Mononuclear cell (primary cell): ENCODE data around the gene METTL1. TPM values are rescaled to one million over a fixed set of nuclear protein-coding genes. Genes with fewer than 3 reads are reported as not detected.

Experiments used
- H3K27me3 ChIP-seq: 2 replicates; pipeline ENCODE4 v1.6.0; 2011; ENCODE audit warnings: low read length, control low read depth; ENCODE audit not compliant: insufficient read depth
- H3K4me1 ChIP-seq: 2 replicates; pipeline ENCODE4 v1.5.1; 2011; ENCODE audit warnings: mild to moderate bottlenecking, low read length, control low read depth; ENCODE audit not compliant: insufficient read depth
- H3K4me3 ChIP-seq: 2 replicates; pipeline ENCODE4 v1.5.1; 2011; ENCODE audit warnings: mild to moderate bottlenecking, low read length, moderate library complexity
- H3K9me3 ChIP-seq: 2 replicates; pipeline ENCODE4 v1.5.1; 2011; ENCODE audit warnings: low read depth, mild to moderate bottlenecking, control low read depth, low read length
- total RNA-seq: library from RNA; depleted of rRNA; stranded (reverse); fragments of >200 nt; gene quantifications from one replicate; pipeline ENCODE4 v1.2.3, GENCODE V29; 2012

Gene METTL1
- total RNA-seq, 1 donor = 2.3 TPM

- no peaks in the 10 kb centered on the region for H3K27me3 ChIP-seq
- H3K9me3 ChIP-seq = no peaks in the 10 kb centered on the region
- H3K4me3 ChIP-seq = no peak overlapping the region
- H3K4me1 ChIP-seq = peaks cover under 1% of the 10 kb centered on the region
Observed at GRCh38 chr12:57733928-57734327, 38.0 kb downstream of the METTL1 start.

- Histone ChIP-seq H3K4me1 (no peaks in the 10 kb centered on the region), H3K27me3 (no peaks in the 10 kb centered on the region), H3K9me3 (no peaks in the 10 kb centered on the region), H3K4me3 (no peak overlapping the region)
Observed at GRCh38 chr12:57732726-57733593, 38.9 kb downstream of the METTL1 start.

DNA sequence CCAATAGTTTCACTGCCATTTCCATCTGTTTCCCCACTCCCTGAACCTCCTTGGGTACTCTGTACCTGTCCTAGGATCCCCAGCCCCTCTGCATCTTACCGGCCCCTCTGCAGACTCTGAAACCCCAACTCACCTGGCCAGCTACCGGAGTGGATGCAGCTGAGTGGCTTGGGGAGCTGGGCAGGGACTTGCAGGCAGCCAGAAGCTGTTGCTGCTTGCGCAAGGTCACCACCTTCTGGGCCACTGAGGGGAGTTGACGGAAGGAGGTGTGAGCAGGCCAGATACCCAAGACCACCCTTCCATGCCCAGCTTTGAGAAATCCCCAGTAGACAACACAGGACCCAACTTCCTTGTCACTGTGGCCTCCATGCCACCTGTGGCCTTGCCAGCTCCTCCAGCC is 39.6 kb downstream of the METTL1 start:
- no peaks in the 10 kb centered on the region for H3K4me1 ChIP-seq
- H3K27me3 ChIP-seq = no peaks in the 10 kb centered on the region
- no peaks in the 10 kb centered on the region for H3K9me3 ChIP-seq
- no peak overlapping the region for H3K4me3 ChIP-seq

DNA sequence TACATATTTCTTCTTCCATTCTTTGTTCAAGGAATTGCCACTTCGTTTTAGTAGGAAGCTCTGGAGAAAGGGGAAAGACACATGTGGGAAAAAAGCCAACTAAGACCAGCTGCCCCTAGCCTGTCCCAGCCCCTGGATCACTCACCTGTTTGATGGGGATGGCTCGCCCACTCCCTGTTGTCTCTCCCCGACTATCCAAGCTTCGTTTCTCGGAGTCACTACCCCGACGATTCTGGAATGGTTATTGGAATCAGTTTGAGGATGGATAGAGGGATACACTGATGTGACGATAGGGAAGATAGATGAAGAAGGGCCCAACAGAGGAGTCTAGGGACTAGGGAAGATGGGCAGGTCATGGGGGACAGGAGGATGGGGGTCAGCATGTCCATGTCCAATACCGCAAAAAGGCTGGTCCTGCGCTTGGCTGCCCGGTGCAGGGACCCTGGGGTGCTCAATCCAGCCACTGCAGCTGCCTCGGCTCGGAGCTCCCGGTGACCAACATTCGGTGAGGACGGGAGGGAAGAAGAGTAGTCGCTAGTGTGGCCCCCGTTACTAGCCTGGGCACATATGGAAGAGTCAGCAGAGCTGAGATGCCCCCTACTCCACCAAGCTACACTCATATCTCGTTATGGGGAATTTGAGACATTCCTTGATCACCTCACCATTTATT is 40.4 kb downstream of the METTL1 start:
- Histone ChIP-seq H3K4me3 (no peak overlapping the region), H3K4me1 (no peaks in the 10 kb centered on the region), H3K9me3 (no peaks in the 10 kb centered on the region), H3K27me3 (no peaks in the 10 kb centered on the region)

DNA sequence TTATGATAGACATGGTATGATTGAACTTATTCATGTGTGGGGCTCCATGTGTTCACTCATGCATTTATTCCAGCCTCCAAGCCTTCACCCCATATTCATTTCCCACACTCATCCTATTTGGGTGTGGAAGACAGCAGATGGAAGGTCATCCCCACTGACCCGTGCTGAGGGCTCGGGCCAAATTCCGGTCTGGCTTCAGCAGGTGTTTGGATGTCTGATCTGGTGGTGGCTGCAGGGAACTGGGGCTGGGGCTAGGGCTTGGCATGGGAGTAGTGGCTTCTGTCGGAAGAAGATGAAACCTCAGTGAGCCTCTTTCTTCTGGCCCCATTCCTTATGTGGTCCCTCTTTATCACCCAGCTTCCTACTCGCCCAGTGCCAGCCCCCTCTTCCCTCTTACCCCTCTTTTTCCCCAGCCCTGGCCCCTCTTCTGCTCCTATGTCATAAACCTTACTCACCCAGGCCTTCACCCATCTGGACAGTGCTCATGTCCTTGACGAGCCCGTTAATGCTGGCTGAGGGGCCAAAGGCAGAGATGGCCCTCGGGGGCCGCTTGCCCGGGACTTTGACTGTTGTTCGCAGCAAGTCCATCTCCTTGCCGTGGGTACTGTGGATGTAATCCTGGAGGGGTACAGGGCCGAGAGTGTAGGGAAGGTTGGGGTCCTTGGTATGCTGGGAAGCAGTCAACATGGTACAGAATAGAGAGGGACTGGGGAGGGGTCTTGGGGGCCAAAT is 41.4 kb downstream of the METTL1 start:
- Histone ChIP-seq H3K27me3 (no peaks in the 10 kb centered on the region), H3K4me3 (no peak overlapping the region), H3K9me3 (no peaks in the 10 kb centered on the region), H3K4me1 (no peaks in the 10 kb centered on the region)

- Histone ChIP-seq H3K27me3 (no peaks in the 10 kb centered on the region), H3K9me3 (no peaks in the 10 kb centered on the region), H3K4me1 (no peaks in the 10 kb centered on the region), H3K4me3 (no peak overlapping the region)
Observed at GRCh38 chr12:57729321-57729844, 42.5 kb downstream of the METTL1 start.

DNA sequence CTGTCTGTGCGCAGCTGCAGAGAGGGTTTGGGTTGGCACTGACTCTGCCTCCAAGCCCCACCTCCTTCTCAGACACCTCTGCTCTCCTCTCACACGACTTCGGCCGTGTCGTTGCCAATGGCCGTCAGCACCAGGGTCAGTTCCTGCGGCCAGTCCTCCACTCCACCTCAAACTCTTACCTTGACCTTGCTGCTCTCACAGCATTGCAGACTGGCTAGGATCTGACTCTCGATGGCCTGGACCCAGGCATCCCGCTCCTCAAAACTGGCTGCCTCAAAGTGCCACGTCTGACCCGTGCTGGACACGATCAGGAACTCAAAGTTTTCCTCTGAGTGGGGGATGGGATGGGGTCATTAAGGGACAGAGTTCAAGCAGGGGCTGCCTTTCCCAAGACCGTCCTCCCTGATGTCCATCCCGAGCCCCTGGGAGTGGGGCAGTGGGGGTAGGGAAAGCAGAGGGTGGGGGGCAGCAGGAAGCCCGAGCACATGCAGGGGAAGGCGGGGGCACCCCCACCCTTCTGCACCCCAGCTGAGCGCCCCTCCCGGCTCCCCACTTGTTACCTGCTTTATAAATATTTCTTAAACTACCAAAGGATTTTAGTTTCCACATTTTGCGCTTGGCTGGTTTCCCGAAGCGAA is 44.0 kb downstream of the METTL1 start:
- H3K9me3 ChIP-seq = no peaks in the 10 kb centered on the region
- no peak overlapping the region for H3K4me3 ChIP-seq
- H3K27me3 ChIP-seq = no peaks in the 10 kb centered on the region
- H3K4me1 ChIP-seq = no peaks in the 10 kb centered on the region

DNA sequence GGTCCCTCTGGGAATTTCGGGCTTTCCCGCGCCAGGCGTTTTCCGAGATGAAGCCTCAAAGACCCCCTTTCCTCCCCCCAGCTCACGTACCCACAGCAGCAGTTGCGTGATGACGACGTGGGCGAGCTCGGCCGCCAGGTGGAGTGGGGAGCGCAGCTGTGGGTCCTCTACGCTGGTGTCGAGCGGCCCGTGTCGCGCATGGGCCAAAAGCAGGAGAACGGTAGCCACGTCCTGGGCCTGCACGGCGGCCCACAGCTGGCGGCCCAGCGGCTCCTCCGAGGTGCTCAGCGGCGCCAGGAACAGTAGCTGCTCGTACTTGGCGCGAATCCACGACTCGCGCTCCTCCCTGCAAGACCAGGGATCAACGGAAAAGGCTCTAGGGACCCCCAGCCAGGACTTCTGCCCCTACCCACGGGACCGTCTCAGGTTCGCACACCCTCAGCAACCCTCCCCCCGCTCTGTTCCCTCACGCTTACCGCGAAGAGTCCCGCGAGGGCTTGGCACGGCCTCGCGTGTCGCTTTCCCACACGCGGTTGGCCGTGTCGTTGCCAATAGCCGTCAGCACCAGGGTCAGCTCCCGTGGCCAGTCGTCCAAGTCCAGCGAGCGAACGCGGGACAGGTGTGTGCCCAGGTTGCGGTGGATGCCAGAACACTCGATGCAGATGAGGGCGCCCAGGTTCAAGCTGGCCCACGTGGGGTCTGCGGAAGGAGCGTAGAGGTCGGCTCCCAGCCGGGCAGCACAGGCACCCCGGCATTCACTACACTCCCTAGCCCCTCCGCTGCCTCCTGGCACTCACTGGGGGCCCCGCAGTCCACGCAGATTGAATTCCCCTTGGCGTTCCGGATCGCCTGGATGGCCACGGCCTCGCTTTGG is 44.8 kb downstream of the METTL1 start:
- no peaks in the 10 kb centered on the region for H3K27me3 ChIP-seq
- H3K9me3 ChIP-seq = no peaks in the 10 kb centered on the region
- no peaks in the 10 kb centered on the region for H3K4me1 ChIP-seq
- no peak overlapping the region for H3K4me3 ChIP-seq

- Histone ChIP-seq H3K4me3 (no peak overlapping the region), H3K4me1 (no peaks in the 10 kb centered on the region), H3K9me3 (no peaks in the 10 kb centered on the region), H3K27me3 (no peaks in the 10 kb centered on the region)
Observed at GRCh38 chr12:57726151-57726883, 45.6 kb downstream of the METTL1 start.

- H3K9me3 ChIP-seq = no peaks in the 10 kb centered on the region
- no peaks in the 10 kb centered on the region for H3K4me1 ChIP-seq
- H3K4me3 ChIP-seq = no peak overlapping the region
- H3K27me3 ChIP-seq = no peaks in the 10 kb centered on the region
Observed at GRCh38 chr12:57725851-57726150, 46.1 kb downstream of the METTL1 start.

DNA sequence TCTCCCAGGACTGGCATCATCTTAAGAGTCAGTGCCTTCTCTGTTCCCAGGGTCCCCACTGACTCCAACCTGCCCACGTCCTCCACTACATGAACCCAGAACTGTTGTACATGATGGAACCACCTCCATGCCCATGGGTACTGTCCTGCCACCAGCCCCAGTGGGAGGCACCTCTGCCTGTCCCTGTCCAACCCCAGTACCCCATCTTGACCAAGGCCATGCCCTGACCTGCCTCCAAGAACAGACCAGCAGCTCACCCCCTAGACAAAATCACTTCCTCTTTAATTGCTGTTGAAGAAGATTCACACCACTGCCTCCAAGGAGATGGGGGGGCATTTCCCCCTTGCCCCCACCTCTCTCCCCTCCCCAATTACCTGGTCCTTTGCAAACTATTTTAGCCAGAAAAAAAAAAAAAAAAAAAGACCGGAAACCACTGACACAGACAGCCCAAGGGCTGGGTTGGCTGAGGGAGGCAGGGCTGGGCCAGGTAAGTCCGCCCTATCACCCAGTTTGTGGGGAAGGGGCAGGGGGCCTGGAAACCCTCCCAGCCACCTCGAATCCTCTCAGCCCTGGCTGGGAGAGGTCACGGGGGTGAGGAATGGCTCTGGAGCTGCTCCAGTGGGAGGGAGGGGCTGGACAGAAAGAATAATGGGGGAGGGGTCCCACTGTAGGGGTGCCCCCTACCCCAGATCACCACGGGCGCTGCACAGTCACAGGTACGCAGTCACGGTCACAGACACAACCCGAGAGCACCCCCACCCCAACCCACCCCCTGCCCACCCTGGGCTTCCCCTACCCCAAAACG is 46.8 kb downstream of the METTL1 start:
- H3K4me3 ChIP-seq = no peak overlapping the region
- no peaks in the 10 kb centered on the region for H3K4me1 ChIP-seq
- H3K27me3 ChIP-seq = no peaks in the 10 kb centered on the region
- no peaks in the 10 kb centered on the region for H3K9me3 ChIP-seq

DNA sequence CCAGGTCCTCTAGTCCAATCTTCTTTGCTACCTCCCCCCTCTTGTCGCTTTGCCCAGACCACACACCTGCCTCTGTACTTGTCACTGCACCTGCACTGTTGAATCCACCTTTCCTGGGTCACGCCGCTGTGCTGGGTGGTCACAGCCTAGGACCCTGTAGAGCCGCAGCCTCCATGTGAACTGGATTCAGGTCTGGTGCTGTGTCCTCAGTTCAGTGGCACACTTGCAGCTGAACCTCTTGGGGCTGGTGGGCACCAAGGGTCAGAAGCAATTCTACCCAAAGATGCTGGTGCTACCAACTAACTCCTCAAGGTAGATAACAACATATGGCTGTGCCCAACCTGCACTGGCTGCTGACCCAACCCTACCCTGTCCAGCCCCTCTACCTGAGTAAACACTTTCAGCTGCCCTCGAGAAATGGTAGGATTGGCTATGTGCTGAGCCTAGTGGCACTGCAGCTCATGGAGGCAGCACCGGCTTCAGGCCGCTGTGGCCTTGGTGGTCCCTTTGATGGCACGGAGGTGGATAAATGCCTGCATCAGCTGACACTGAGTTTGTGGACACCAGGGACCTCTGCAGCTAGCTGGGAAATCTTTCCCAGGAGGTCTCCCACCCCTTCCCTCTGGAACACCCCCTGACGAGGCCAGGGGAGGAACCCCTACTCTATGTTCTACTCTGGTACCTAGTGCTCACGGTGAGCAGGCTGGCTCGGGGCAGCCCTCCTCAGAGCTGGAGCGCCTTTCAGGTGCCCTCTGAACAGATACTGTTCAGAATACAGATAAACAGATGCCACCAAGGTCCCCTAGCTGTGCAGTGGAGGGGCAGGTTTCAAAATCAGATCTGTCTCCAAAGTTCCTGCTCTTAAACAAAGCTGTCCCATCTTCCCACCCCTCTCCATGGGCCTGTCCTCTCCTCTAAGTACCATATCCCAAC is 47.6 kb downstream of the METTL1 start:
- Histone ChIP-seq H3K4me1 (no peaks in the 10 kb centered on the region), H3K4me3 (no peak overlapping the region), H3K9me3 (no peaks in the 10 kb centered on the region), H3K27me3 (no peaks in the 10 kb centered on the region)
